GM12874 (cell line): ENCODE data around the gene IGSF5.

ENCODE experiments used
- CTCF ChIP-seq: IDR thresholded peaks from 2 replicates; pipeline ENCODE4 v1.5.1; 2011; ENCODE audit warnings: low read depth, mild to moderate bottlenecking, control low read depth, low read length, moderate library complexity; ENCODE audit not compliant: insufficient read depth

Gene IGSF5

GRCh38 chr21:39805983-39806382 is 61.0 kb downstream of the IGSF5 start:
- no peak for TF ChIP-seq CTCF

- TF ChIP-seq CTCF, result no peak
Measured at GRCh38 chr21:39807738-39808137, 62.8 kb downstream of the IGSF5 start.

- no peak for TF ChIP-seq CTCF
Measured at GRCh38 chr21:39809936-39810335, 65.0 kb downstream of the IGSF5 start.

GRCh38 chr21:39812983-39813382 is 68.0 kb downstream of the IGSF5 start:
- TF ChIP-seq CTCF, result no peak

GRCh38 chr21:39818557-39818956 is 73.6 kb downstream of the IGSF5 start:
- no peak for TF ChIP-seq CTCF

- no peak for TF ChIP-seq CTCF
Measured at GRCh38 chr21:39822042-39822441, 77.1 kb downstream of the IGSF5 start.

GRCh38 chr21:39825250-39825649 is 80.3 kb downstream of the IGSF5 start:
- no peak for TF ChIP-seq CTCF

- no peak for TF ChIP-seq CTCF
Measured at GRCh38 chr21:39834543-39834942, 89.6 kb downstream of the IGSF5 start.
